Measurements from ENCODE around the gene FHL2.

Gene FHL2

DNA sequence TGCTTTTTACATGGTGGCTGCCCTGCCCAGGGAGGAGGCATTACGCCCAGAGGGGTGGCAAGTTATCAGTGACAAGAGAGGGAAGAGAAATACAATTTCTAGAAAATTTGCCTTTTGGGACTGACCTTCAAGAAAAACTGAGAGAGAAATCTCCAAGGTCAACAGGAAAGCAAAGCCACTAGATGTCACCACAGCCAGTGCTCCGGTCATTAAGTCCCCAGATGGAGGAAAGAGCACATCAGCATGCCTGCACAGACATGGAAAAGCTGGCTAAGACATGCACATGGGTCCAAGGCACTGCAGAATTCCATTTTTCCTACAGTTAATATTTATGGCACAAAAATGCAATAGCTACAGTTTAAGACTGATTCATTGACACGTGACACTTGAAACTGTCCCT is 21.0 kb downstream of the FHL2 start:
- H3K9ac ChIP-seq (ENCODE audit: insufficient read length, low read depth), result no peak overlapping the region
- TF ChIP-seq SUZ12 (IDR thresholded peaks at IDR 0.05; ENCODE audit: extremely low read depth, insufficient read depth, insufficient read length), result no peak
- TF ChIP-seq ZNF274 (IDR thresholded peaks at IDR 0.05; ENCODE audit: low read depth, low read length), result no peak
- TF ChIP-seq YY1 (IDR thresholded peaks at IDR 0.05; ENCODE audit: insufficient read depth, insufficient read length), result no peak
- H3K27me3 ChIP-seq (ENCODE audit: insufficient read depth, insufficient read length), result no peaks in the 10 kb centered on the region
- H3K36me3 ChIP-seq (ENCODE audit: insufficient read depth, insufficient read length, low read length), result peaks cover 94% of the 10 kb centered on the region
- no peak overlapping the region for H3K4me3 ChIP-seq (ENCODE audit: insufficient read length, low read depth)
- DNase-seq (ENCODE audit: low read depth, low spot score), result no peak
- H3K9me3 ChIP-seq (ENCODE audit: insufficient read depth, low read length), result no peaks in the 10 kb centered on the region
- peaks cover 8% of the 10 kb centered on the region for H3K4me1 ChIP-seq (ENCODE audit: insufficient read depth, insufficient read length)

DNA sequence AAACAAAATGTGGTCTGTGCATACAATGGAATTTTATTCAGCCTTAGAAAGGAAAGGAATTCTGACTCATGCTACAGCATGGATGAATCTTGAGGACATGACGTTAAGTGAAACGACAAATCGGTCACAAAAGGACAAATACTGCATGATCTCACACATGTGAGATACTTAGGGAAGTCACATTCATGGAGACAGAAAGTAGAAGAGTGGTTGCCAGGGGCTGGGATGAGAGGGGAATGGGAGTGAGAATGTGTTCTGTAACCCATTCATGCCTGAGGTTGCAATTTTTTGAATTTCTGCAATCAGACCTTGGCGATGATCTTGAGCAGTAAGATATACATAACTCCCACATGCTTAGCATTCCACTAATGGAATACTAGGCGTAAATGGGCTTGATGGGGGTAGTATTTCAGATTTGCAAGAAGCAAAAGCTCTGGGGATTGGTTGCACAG is 22.0 kb downstream of the FHL2 start:
- no peaks in the 10 kb centered on the region for H3K27me3 ChIP-seq (ENCODE audit: insufficient read depth, insufficient read length)
- no peaks in the 10 kb centered on the region for H3K9me3 ChIP-seq (ENCODE audit: insufficient read depth, low read length)
- no peak overlapping the region for H3K4me3 ChIP-seq (ENCODE audit: insufficient read length, low read depth)
- no peak for DNase-seq (ENCODE audit: low read depth, low spot score)
- peaks cover 8% of the 10 kb centered on the region for H3K4me1 ChIP-seq (ENCODE audit: insufficient read depth, insufficient read length)
- peaks cover 93% of the 10 kb centered on the region for H3K36me3 ChIP-seq (ENCODE audit: insufficient read depth, insufficient read length, low read length)
- TF ChIP-seq YY1 (IDR thresholded peaks at IDR 0.05; ENCODE audit: insufficient read depth, insufficient read length) (no peak), ZNF274 (IDR thresholded peaks at IDR 0.05; ENCODE audit: low read depth, low read length) (no peak)
- H3K9ac ChIP-seq (ENCODE audit: insufficient read length, low read depth), result no peak overlapping the region

DNA sequence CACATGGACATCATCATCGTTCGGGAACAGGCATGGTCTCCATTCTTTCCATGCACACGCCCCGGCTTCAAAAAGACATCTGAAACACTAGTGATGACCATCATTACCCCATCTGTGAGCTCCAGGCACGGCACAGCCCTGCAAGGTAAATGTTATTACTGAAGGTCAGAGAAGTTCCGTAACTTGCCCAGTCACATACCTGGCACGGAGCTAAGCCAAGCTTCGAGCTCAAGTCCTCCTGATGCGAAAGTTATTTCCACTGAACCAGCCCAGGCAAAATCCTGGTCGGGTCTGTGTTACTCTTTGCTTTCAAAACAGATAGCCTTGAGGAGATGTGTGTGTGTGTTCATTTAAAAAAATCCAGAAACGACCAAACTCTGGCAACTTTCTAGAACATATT is 22.8 kb downstream of the FHL2 start:
- H3K36me3 ChIP-seq (ENCODE audit: insufficient read depth, insufficient read length, low read length), result peaks cover 93% of the 10 kb centered on the region
- no peak for TF ChIP-seq YY1 (IDR thresholded peaks at IDR 0.05; ENCODE audit: insufficient read depth, insufficient read length)
- no peak for TF ChIP-seq SUZ12 (IDR thresholded peaks at IDR 0.05; ENCODE audit: extremely low read depth, insufficient read depth, insufficient read length)
- TF ChIP-seq ZNF274 (IDR thresholded peaks at IDR 0.05; ENCODE audit: low read depth, low read length), result no peak
- no peak overlapping the region for H3K4me3 ChIP-seq (ENCODE audit: insufficient read length, low read depth)
- no peaks in the 10 kb centered on the region for H3K9me3 ChIP-seq (ENCODE audit: insufficient read depth, low read length)
- DNase-seq (ENCODE audit: low read depth, low spot score), result no peak
- H3K27me3 ChIP-seq (ENCODE audit: insufficient read depth, insufficient read length), result no peaks in the 10 kb centered on the region
- H3K9ac ChIP-seq (ENCODE audit: insufficient read length, low read depth), result no peak overlapping the region
- peaks cover 8% of the 10 kb centered on the region for H3K4me1 ChIP-seq (ENCODE audit: insufficient read depth, insufficient read length)

DNA sequence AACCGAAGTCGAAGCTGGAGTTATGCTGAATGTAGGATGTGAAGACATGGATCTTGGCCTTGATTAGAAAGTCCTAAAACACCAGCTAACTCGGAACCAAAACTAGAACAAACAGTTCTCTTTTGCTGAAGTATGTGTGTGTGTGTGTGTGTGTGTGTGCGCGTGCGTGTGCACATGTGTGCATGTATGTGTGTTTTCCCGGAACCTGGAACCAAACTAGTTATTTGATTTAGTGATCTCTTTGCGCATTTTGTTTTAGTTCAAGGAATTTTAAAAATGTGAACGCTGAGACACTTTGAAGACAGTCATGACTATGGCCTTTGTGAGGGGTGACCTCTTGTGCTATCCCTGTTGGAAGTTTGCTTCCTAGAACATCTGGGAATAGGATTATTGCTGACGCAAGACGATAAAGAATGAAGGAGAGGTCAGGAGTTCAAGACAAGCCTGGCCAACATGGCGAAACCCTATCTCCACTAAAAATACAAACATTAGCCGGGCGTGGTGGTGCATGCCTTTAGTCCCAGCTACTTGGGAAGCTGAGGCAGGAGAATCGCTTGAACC is 23.8 kb downstream of the FHL2 start:
- Histone ChIP-seq H3K9ac (ENCODE audit: insufficient read length, low read depth) (no peak overlapping the region), H3K36me3 (ENCODE audit: insufficient read depth, insufficient read length, low read length) (peaks cover 92% of the 10 kb centered on the region), H3K9me3 (ENCODE audit: insufficient read depth, low read length) (no peaks in the 10 kb centered on the region), H3K4me1 (ENCODE audit: insufficient read depth, insufficient read length) (peaks cover 8% of the 10 kb centered on the region), H3K4me3 (ENCODE audit: insufficient read length, low read depth) (no peak overlapping the region), H3K27me3 (ENCODE audit: insufficient read depth, insufficient read length) (no peaks in the 10 kb centered on the region)
- TF ChIP-seq ZNF274 (IDR thresholded peaks at IDR 0.05; ENCODE audit: low read depth, low read length) (no peak), SUZ12 (IDR thresholded peaks at IDR 0.05; ENCODE audit: extremely low read depth, insufficient read depth, insufficient read length) (no peak), YY1 (IDR thresholded peaks at IDR 0.05; ENCODE audit: insufficient read depth, insufficient read length) (no peak)
- no peak for DNase-seq (ENCODE audit: low read depth, low spot score)

DNA sequence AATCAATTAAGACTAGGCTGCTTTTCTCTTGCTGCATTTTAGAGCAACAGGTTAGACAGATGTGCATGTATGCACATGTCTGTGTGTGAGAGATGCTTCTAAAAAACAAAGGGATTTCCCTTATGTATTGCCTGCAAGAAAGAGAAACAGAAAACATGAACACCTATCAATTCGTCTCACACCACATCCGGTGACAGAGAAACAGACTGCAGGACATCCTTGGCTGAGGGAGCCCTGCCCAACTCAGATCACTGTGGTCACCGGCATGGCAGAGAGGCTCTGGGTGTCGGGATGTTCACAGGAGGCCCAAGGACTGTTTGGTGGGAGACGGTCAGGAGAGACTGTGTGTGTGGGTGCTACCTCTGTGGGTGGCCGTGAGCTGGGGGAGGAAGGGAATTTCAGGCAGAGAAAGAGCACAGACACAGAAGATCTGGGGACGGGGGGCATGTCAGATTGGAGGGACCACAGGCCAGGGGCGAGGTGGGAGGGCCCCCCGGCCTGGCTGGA is 24.9 kb downstream of the FHL2 start:
- no peaks in the 10 kb centered on the region for H3K27me3 ChIP-seq (ENCODE audit: insufficient read depth, insufficient read length)
- no peak overlapping the region for H3K4me3 ChIP-seq (ENCODE audit: insufficient read length, low read depth)
- DNase-seq (ENCODE audit: low read depth, low spot score), result no peak
- H3K9me3 ChIP-seq (ENCODE audit: insufficient read depth, low read length), result no peaks in the 10 kb centered on the region
- H3K36me3 ChIP-seq (ENCODE audit: insufficient read depth, insufficient read length, low read length), result peaks cover 91% of the 10 kb centered on the region
- TF ChIP-seq SUZ12 (IDR thresholded peaks at IDR 0.05; ENCODE audit: extremely low read depth, insufficient read depth, insufficient read length), result no peak
- no peak for TF ChIP-seq ZNF274 (IDR thresholded peaks at IDR 0.05; ENCODE audit: low read depth, low read length)
- H3K9ac ChIP-seq (ENCODE audit: insufficient read length, low read depth), result no peak overlapping the region
- peaks cover 8% of the 10 kb centered on the region for H3K4me1 ChIP-seq (ENCODE audit: insufficient read depth, insufficient read length)

DNA sequence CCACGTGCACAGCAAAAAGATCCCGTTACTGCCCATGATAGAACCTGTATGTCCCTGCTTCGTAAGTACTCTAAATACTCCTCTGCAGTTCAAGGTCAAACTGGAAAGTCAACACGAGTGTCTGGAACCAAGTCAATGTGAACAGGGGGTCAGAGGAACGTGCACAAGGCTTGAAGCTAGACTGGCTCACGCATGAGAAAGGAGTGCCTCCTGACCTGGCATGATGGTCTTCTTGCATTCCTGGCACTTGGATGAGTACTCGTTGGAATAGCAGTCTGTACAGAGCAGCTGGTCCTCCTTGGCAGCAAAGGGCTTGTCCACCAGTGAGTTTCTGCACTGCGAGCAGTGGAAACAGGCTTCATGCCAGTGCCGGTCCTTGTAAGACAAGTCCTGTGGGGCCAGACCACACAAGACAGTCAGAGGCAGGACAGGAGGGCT is 25.5 kb downstream of the FHL2 start:
- H3K27me3 ChIP-seq (ENCODE audit: insufficient read depth, insufficient read length), result no peaks in the 10 kb centered on the region
- H3K9me3 ChIP-seq (ENCODE audit: insufficient read depth, low read length), result no peaks in the 10 kb centered on the region
- peaks cover 91% of the 10 kb centered on the region for H3K36me3 ChIP-seq (ENCODE audit: insufficient read depth, insufficient read length, low read length)
- no peak overlapping the region for H3K4me3 ChIP-seq (ENCODE audit: insufficient read length, low read depth)
- no peak overlapping the region for H3K9ac ChIP-seq (ENCODE audit: insufficient read length, low read depth)
- TF ChIP-seq SUZ12 (IDR thresholded peaks at IDR 0.05; ENCODE audit: extremely low read depth, insufficient read depth, insufficient read length) (no peak), YY1 (IDR thresholded peaks at IDR 0.05; ENCODE audit: insufficient read depth, insufficient read length) (no peak), ZNF274 (IDR thresholded peaks at IDR 0.05; ENCODE audit: low read depth, low read length) (no peak)
- no peak for DNase-seq (ENCODE audit: low read depth, low spot score)
- H3K4me1 ChIP-seq (ENCODE audit: insufficient read depth, insufficient read length), result peaks cover 4% of the 10 kb centered on the region

DNA sequence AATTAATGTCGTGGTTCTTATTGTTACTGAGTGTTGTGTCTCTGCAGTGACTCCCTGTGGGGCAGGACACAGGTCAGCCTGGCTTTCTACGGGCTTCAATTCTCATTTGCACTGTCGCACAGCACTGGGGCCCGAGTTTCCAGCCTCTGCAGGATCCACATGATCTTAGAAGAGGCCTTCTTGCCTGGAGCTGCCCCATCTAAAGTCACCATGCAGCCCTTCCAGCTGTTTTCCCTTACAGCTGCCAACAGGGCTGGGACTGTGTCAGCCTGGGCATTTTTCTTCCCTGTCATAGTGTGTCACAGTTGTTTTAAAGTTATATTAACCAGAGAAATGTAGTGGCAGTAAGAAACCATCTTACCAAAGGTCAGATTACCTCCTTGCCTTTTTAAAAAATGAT is 27.0 kb downstream of the FHL2 start:
- TF ChIP-seq ZNF274 (IDR thresholded peaks at IDR 0.05; ENCODE audit: low read depth, low read length), result no peak
- TF ChIP-seq SUZ12 (IDR thresholded peaks at IDR 0.05; ENCODE audit: extremely low read depth, insufficient read depth, insufficient read length), result no peak
- no peak for TF ChIP-seq YY1 (IDR thresholded peaks at IDR 0.05; ENCODE audit: insufficient read depth, insufficient read length)
- H3K4me3 ChIP-seq (ENCODE audit: insufficient read length, low read depth), result no peak overlapping the region
- no peak overlapping the region for H3K9ac ChIP-seq (ENCODE audit: insufficient read length, low read depth)
- H3K36me3 ChIP-seq (ENCODE audit: insufficient read depth, insufficient read length, low read length), result peaks cover 92% of the 10 kb centered on the region
- H3K27me3 ChIP-seq (ENCODE audit: insufficient read depth, insufficient read length), result no peaks in the 10 kb centered on the region
- H3K4me1 ChIP-seq (ENCODE audit: insufficient read depth, insufficient read length), result no peaks in the 10 kb centered on the region
- no peaks in the 10 kb centered on the region for H3K9me3 ChIP-seq (ENCODE audit: insufficient read depth, low read length)
- DNase-seq (ENCODE audit: low read depth, low spot score), result no peak

Measured in NT2/D1 (cell line).